Erythroblast (primary cell): ENCODE measurements around the gene SERGEF.

Experiments used
- DNase-seq, 2 experiments: peaks; one replicate each; lab custom pipeline; 2025; lab: John Stamatoyannopoulos, UW
- GATA1 ChIP-seq: IDR thresholded peaks from 2 replicates; pipeline ENCODE4 v1.6.1; 2011; ENCODE audit warnings: low read depth, mild to moderate bottlenecking, control low read depth, low read length, moderate library complexity
- POLR2A ChIP-seq: IDR thresholded peaks from 2 replicates; pipeline ENCODE4 v1.6.1; 2011; ENCODE audit warnings: mild to moderate bottlenecking, low read length

Gene SERGEF

GRCh38 chr11:17986711-17987220 is 26.1 kb downstream of the SERGEF start:
- no peak for TF ChIP-seq POLR2A
- no peak for TF ChIP-seq GATA1
- no peak for DNase-seq

GRCh38 chr11:17986007-17986710 is 26.7 kb downstream of the SERGEF start:
- DNase-seq, result no peak
- TF ChIP-seq POLR2A (no peak), GATA1 (no peak)

GRCh38 chr11:17985517-17985916 is 27.3 kb downstream of the SERGEF start:
- TF ChIP-seq POLR2A (no peak), GATA1 (no peak)
- no peak for DNase-seq

- TF ChIP-seq GATA1, result no peak
- DNase-seq, result no peak
Observed at GRCh38 chr11:17983569-17983968, 29.3 kb downstream of the SERGEF start.

GRCh38 chr11:17979770-17980371 is 33.0 kb downstream of the SERGEF start:
- TF ChIP-seq POLR2A (no peak), GATA1 (no peak)
- peak; percentile 21 to 60 for DNase-seq

- peak; percentile 37 to 54 for DNase-seq
- TF ChIP-seq POLR2A (no peak), GATA1 (no peak)
Observed at GRCh38 chr11:17978553-17979287, 34.1 kb downstream of the SERGEF start.

GRCh38 chr11:17976651-17977050 is 36.2 kb downstream of the SERGEF start:
- no peak for TF ChIP-seq GATA1
- no peak for TF ChIP-seq POLR2A
- DNase-seq, result no peak

- TF ChIP-seq GATA1, result no peak
- no peak for DNase-seq
Observed at GRCh38 chr11:17974246-17974645, 38.6 kb downstream of the SERGEF start.

GRCh38 chr11:17972987-17973386 is 39.9 kb downstream of the SERGEF start:
- peak; percentile 15 to 26 for DNase-seq
- no peak for TF ChIP-seq GATA1
- TF ChIP-seq POLR2A, result no peak

GRCh38 chr11:17968206-17968605 is 44.6 kb downstream of the SERGEF start:
- TF ChIP-seq POLR2A (no peak), GATA1 (no peak)

GRCh38 chr11:17967661-17968060 is 45.2 kb downstream of the SERGEF start:
- no peak for DNase-seq
- TF ChIP-seq POLR2A, result no peak
- TF ChIP-seq GATA1, result no peak

More at GRCh38 chr11:17968206-17968605, 44.6 kb downstream of the SERGEF start:
- DNase-seq, result no peak

- no peak for DNase-seq
- TF ChIP-seq GATA1 (no peak), POLR2A (no peak)
Observed at GRCh38 chr11:17960091-17960490, 52.8 kb downstream of the SERGEF start.

- no peak for DNase-seq
- TF ChIP-seq GATA1, result no peak
- TF ChIP-seq POLR2A, result no peak
Observed at GRCh38 chr11:17958446-17958845, 54.4 kb downstream of the SERGEF start.
